H4 (cell line): Measurements from ENCODE around the gene LMF2. TPM values are rescaled to one million over a fixed set of nuclear protein-coding genes. Genes with fewer than 3 reads are reported as not detected.
"Not testable (repeated sequence)": the region's sequence is repeated elsewhere in the genome, so short reads cannot be mapped to it uniquely, and the experiment has no call there.

Source experiments
- DNase-seq: peaks from one replicate; pipeline ENCODE4 v3.0.0-alpha.2; 2015; ENCODE audit warnings: low spot score
- total RNA-seq: library from RNA; depleted of rRNA; stranded (reverse); fragments of >200 nt; shearing (Covaris generic); gene quantifications from 2 replicates; pipeline ENCODE4 v1.2.3, GENCODE V29; 2014

LMF2 gene
- total RNA-seq, 1 experiment from 2014 or later = 9.4 TPM

DNA sequence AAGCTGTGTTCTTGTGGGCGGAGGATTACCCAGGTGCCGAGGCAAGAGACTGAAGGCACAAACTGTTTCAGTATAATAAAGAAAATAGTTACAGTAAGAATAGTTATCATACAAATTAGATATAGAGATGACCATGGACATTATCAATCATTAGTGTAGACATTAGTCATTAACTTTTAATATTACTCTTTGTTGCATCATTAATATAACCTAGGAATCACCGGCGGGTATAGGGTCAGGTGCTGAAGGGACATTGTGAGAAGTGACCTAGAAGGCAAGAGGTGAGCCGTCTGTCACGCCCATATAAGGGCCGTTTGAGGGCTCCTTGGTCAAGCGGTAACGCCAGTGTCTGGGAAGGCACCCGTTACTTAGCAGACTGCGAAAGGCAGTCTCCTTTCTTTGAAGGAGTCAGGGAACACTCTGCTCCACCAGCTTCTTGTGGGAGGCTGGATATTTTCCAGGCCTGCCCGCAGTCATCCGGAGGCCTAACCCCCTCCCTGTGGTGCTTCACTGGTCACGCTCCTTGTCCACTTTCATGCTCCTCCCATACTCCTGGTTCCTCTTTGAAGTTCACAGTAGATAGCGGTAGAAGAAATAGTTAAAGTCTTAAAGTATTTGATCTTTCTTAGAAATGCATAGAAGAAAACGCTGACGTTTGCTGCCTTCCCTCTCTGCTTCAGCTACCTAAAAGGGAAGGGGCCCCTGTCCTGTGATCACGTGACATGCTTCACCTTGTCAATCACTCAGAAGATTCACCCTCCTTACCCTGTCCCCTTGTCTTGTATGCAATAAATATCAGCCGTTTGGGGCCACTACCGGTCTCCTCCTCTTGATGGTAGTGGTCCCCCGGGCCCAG lies 26.6 kb upstream of the LMF2 start:
- DNase-seq = not testable (repeated sequence)

DNA sequence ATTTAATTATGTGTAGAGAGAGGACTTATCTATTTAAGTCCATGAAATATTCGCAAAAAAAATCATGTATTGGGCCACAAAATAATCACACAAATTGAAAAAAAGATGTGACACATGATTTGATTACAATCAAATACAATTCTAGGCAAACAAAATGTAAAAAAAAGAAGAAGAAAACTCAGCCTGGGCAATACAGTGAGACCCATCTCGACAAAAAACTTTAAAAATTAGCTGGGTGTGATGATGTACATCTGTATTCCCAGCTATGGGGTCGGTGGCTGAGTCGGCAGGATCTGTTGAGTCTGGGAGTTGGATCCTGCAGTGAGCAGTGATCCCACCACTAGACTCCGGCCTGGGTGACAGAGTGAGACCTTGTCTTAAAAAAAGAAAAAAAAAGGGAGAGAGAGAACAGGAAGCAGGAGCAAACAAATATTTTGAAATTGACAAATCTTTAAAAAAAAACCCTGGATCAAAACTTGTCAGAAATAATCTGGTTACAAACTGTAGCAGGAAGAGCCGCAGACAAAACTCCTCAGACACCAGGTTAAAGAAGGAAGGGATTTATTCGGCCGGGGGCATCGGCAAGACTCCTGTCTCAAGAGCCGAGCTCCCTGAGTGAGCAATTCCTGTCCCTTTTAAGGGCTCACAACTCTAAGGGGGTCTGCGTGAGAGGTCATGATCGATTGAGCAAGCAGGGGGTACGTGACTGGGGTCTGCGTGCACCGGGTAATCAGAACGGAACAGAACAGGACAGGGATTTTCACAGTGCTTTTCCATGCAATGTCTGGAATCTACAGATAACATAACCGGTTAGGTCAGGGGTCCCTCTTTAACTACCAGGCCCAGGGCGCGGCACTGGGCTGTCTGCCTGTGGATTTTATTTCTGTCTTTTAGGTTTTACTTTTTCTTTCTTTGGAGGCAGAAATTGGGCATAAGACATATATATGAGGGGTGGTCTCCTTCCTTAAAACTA lies 25.6 kb upstream of the LMF2 start:
- no peak for DNase-seq

DNA sequence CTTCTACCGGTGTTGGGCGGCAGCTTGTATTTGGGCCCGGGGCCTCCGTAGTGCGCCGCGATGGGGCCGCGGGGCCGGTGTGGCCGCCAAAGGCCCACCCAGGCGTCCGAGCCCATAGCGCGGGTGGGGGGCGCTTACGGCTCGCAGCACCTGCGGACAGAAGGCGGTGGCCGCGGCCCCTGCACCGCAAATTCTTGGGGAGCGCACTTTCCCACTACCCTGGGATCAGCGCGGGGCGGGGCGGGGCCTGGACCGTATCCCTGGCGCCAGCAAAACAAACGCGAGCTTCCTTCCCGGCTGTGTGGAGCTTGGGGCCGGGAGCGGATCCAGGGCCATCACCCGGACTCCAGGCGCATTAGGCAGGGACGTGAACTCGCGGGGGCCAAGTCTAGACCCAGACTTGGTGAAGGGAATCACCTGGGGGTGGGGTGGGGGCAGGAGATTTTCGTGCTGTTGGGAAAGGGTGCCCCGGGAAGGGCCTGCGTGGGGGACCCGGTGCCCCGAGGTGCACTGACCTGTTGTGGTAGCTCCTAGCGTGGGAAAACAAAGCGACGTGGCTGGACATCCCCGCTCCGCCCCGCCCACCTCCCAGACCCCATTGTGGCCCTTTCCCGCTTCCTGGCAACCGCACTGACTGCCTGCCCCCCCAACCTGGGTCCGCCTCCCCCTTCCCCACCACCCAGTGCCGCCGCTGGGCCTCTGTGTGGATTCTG lies 24.6 kb upstream of the LMF2 start:
- no peak for DNase-seq

DNA sequence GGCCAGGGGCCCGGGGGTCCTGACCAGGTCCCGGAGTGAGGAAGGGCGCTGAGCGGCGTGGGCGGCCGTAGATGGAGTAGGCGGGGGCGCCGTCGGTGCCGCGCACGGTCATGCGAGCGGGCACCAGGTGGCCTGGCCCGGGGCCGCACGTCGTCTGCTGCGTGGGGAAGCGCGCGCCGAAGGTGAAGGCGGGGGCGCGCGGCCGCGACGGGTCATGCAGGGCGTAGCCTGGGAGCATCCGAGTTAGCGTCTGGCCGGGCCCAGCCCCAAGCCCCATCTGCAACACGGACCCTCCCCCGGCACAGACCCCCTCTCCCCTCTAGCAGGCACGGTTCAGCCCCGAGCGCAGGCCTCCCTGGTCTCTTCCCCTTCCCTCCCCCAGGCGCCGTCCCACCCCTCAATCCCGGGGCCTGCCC lies 24.1 kb upstream of the LMF2 start:
- DNase-seq = no peak

DNA sequence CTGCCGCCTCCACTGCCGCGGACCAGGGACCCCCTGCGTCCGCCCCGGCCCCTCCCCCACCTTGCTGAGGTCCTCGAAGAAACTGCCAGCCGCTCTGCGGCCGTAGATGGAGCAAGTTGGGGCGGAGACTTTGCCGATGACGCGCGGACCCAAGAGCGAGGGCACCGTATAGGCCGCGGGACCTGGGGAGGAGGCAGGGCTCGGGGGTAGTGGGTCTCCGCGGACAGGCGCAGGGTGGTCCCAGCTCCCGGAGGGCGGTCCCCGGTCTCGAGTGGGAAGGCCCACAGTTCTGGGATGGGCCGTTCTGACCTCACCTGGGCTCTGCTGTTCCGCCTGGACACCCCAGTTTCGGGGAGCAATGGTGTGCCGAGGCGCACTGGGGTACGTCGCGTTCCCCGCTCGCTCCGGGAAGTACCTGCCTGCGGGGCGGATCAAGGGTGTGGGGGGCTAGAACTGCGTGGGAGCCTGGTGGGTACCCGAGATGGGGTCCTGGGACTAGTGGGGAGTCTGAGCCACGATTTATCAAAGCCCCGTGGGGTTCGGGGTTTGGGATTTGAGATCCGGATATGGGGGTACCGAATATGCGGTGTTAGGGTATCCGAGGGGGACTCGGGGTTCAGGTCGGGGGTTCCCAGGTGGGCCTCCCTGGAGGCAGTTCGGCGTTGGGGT lies 23.5 kb upstream of the LMF2 start:
- no peak for DNase-seq

DNA sequence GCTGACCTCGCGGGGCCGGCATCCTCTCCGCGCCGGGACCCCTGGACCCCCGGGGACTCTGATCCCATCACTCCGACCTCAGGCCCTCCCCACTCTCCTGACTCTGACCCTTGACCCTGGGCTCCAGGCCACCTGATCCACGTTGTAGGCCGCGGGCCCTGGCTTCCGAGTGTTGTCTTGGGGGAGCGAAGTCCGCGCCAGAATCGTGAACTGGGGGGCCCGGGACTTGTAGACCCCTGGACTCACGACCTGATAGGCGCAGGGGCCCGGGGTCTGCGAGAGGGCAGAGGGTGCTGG lies 23.0 kb upstream of the LMF2 start:
- no peak for DNase-seq

DNA sequence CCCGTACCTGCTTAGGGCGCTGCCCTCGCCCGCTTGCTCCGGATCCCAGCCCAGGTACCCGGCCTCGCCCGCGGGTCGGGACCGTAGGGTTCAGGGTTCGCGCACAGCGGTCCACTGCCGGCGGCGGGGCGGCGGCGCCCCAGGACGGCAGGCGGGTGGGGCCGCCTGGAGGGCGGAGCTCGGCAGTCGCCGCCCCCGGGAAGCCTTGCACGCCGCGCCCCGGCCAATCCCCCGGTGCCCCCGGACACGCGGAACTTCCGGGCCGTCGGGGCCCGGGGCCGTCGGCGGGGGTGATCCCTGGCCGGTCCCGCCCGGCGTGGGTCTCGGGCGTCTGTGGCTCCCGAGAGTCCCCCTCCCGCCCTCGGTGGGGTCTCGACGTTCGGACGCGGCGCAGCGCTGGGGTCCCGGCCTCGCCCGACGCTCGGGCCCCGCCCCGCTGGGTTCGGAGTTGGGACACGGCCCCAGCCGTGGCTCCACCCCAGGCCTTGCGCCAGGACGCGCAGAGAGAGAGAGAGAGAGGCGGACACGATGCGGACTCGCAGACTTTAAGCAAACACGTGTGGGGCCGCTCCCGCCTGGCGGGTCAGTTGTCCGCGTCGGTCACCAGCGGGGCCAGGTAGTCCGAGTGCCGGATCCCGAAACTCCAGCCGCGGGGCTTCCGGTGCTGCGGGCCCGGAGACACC lies 22.5 kb upstream of the LMF2 start, which contains the start of gene TYMP:
Gene TYMP (minus strand): TSS at position 116 of the 683 bp plus-strand sequence. CDS start 303 bp downstream, outside the sequence.
- DNase-seq = no peak

DNA sequence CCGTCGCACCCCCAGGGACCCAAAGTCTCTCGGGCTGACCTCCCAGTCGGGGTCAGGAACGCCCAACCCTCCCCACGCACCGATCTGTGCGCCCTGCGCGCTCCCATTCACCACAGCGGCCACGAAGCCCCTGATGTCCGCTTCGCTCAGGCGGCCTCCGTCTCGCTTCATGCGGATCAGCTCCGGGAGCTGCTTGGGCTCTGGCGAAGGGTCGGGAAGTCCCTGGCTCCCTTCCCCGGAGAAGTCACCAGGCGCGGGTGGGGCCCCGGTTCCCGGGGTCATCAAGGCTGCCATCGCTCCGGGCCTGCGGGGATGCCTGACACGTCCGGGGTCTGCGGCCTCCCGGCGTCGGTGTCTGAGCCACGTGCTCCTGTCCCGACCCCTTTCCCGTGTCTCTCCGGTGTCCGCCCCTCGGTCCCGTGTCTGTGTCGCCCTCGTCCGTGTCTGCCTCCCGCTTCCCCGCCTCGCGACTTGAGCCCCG lies 22.0 kb upstream of the LMF2 start:
- no peak for DNase-seq

DNA sequence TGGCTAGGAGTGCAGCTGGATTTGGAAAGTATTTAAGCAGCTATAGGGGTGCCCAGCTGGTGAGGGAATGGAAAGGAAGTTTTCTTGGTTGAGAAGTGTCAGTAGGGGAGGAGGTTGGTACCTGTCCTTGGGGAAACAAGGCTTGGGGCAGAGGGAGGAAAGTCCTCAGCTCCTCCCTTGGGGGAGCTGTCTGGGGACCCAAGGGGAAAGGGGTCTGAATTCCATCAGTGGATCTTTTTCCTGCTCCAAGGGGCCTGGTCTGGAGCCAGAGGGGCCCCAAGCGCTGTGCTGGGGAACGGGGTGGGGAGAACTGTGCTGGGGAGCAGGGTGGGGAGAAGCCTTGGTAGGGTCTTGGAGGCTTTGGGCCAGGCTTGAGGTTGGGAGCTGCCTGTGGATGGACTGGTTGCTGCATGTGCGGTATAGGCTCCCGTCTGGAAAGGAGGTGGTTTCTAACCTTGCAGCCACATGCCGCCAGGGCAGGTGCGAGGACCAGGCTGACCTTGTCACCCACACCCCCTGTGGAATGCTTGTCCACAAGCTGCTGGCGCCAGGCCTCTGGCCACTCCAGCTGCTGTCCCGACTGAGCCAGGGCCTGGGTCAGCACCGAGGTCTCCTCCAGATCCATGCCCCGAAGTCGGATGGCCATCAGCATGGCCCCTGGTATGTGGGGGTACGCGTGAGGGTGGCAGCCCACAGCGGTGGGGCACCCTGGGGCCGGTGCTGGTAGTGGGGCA lies 21.3 kb upstream of the LMF2 start:
- no peak for DNase-seq

DNA sequence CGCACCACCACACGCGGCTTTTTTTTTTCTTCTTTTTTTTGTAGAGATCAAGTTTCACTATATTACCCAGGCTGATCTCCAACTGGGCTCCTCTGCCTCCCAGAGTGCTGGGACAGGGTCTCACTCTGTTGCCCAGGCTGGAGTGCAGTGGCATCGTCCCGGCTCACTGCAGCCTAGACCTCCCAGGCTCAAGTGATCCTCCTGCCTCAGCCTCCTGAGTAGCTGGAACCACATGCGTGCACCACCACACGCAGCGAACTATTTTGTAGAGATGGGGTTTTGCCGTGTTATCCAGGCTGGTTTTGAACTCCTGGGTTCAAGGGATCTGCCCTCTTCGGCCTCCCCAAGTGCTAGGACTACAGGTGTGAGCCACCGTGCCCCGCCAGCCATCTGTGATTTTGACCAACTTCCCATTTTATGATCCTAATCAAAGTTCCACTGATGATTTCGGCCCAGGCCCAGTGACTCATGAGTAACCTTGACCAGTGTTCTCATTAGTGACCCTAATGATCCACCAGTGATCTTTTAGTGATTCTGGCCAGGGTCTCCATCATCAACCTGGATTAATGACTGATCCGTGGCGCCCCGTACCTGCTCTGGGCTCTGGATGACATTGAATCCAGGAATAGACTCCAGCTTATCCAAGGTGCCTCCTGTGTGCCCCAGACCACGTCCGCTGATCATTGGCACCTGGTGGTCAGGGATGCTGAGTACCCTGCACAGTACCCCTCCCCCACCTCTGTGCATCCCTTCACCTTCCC lies 20.6 kb upstream of the LMF2 start:
- DNase-seq = no peak

DNA sequence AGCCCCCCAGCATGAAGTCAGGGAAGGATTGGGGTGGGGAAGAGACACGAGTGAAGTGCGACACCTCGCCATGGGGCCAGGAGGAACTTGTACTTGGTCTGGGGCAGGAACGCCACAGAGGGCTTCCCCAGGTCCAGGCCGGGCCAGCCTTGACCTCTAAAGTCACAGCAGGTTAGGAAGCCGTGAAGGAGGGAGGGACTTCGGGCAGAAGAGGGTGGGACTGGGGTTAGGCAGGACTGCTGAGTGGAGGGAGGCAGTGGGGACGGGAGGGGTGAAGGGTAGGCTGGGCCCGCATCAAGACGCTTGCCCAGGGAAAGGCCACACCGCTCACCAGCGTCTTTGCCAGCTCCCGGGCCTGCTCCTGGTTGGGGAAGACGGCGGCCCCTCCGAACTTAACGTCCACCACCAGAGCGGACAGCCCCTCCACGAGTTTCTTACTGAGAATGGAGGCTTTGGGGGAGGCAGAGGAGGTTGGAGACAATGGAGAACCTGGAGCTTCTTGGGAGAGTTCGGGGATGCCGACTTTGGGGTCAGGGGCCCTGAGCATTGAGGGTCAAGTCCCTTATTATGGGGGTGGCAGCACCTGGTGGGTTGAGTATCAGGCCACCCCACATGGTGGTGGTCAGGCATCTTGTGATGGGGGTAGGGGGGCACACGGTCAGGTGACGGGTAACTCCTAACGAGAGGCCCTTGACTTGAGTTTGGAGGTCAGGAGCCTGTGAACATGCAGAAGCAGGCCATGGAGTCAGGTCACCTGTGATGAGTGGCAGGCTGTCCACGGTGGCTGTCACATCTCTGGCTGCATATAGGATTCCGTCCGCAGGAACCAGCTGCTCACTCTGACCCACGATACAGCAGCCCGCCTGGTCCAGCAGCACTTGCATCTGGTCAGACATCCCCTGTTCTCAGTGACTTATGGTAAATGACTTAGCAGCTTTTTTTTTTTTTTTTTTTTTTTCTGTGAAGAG lies 19.6 kb upstream of the LMF2 start:
- no peak for DNase-seq

DNA sequence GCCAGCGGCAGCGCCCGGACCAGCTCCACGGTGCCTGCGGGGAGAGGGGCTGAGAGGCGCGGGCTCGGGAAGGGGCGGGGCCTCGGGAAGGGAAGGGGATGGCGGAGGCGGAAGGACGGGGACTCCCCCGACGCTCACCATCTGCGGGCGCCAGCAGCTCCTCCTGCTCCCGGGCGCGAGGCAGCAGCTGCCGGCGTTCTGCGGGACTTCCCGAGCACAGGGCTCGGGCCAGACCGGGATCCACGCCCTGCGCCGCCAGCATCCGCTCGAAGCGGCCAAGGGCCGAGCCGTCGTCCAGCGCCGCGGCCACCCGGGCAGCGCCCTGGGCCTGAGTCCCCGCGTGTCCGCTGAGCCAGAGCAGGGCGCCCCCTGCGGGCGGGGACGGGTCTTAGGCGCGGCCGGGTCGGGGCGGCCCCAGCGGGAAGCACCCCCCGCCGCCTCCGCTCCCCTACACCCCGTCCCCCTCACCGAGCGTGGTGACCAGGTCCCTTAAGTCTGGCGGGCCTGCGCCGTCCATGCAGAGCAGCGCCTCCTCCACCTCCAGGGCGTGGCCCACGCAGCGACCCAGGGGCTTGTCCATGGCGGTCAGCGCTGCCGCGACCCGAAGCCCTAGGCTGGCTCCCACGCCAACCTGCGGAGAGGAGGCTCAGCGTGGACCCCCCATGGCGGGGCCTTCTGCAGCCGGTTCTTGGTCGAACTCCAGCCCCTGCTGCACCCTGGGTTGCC lies 18.8 kb upstream of the LMF2 start:
- peak; percentile 61 for DNase-seq

DNA sequence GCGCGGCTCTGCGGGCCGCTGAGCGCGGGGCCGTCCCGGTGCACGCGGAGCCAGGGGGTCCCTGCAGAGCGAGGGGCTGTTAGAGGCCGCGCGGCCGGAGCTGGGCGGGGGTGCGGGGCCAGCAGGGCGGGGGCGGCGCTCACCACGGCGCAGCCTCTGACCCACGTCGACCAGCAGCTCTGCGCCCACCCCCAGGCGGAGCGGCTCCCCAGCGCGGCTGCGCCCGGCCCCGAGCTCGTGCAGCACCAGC lies 18.3 kb upstream of the LMF2 start:
- no peak for DNase-seq

DNA sequence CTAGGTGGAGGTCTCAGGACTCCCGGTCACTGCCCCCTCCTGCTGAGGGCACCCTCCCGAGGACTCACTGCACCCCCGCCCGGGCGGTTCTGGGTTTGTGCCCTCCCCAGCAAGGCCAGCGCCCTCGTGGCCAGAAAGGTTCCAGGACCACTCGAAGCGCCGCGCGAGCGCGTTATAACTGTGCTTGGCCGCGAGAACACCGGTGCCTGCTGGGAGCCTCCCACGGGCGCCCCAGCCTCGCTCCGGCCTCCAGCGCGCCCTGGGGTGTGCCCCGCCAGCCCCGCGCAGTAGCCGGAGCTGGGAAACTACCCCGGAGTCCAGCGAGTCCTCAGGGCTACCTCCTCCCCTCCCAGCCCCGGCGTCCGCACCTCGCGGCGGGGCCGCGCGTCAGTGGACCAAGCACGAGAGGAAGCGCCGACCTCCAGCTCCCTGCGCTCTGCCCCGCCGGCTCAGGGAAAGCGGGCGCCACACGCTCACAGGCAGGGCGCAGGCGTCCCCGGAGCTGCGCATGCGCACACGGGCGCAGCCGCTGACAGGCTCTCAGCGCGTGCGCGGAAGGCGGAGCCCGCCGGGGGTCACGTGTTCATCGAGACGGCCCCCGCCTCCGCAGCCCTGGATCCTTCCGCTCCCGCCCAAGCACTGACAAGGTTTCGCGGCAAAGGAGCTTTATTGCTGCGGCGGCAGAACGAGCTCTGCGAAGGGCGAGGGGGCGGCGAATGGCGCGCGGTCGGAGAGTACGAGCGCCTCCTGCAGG lies 17.8 kb upstream of the LMF2 start, which contains the start of gene SCO2:
Gene SCO2 (minus strand): TSS at position 495 of the 754 bp plus-strand sequence. CDS start 1,187 bp downstream, outside the sequence.
- DNase-seq = peak; percentile 94

DNA sequence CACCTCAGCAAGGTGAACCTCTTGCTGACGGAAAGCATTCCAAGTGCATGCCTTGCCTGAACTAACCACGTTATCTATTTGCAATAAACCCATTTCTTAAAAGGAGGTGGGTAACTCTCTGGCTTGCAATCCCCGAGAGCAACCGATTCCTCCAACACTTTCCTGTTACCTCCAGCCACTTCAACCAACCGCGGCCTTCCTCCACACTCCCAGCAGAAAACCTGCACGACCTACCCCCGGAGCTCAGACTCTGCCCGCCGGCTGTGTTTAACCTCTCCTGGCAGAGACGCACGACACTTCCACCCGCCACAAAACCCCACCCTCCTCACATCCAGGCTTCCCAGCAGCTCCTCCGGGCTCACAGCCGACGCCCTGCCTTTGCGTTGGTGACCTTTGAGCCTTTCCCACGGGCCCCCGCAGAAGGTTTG lies 17.2 kb upstream of the LMF2 start:
- DNase-seq = no peak

DNA sequence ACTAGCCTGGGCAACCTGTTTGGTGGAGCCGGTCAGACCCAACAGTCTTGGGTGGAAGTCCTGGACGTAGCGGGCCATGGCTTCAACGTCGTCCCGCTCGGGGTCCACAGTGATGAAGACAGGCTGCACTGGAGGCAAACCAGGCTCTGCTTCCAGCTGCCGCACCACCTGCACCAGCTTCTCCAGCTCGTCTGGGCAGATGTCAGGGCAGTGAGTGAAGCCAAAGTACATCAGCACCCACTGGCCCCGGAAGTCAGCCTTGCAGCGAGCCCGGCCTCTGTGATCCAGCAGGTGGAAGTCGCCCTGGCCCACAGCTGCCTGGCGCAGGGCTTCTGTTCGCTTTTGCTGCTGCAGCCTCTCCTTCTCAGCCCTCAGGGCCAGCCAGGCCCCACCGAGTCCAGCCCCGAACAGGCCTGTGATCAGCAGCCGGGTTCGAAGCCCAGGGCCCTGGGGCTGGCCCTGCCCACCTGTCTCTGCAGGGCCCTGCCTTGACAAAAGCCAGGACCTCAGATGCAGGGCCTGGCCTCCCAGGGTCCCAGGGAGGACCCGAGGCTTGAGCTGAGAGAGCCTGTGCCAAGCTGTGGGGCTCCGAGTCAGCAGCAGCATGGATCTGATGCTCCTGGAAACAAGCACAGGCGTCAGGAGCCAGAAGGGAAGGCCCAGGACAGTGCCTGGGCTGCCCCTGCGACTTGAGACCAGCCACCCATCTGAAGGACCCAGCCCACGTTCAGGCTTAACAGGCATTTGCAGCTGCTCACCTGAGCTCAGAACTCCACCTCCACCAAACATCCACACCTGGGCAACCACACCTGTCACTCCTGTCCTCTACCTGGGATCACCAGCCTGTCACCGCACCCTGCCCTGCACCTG lies 16.5 kb upstream of the LMF2 start:
- no peak for DNase-seq
